OCI-LY7 (cell line): Measurements from ENCODE around the gene ARHGEF19.

Source experiments
- CTCF ChIP-seq: fragments of 200-600 bp; sonication (generic); conservative IDR thresholded peaks from 2 replicates; pipeline ENCODE4 v1.5.1; 2014; ENCODE audit warnings: mild to moderate bottlenecking, antibody characterized with exemption, low read length, moderate library complexity, mixed read lengths
- EZH2phosphoT487 ChIP-seq: fragments of 200-600 bp; sonication (generic); IDR thresholded peaks from 2 replicates; pipeline ENCODE4 v1.6.1; 2018; ENCODE audit warnings: low read depth, borderline replicate concordance, mild to moderate bottlenecking, mixed run types, antibody characterized with exemption, low read length, moderate library complexity, mixed read lengths

- TF ChIP-seq CTCF = no peak
- no peak for TF ChIP-seq EZH2phosphoT487
Observed at GRCh38 chr1:16208270-16208987, 4.0 kb downstream of the ARHGEF19 start.
